Type B pancreatic cell (in vitro differentiated cells): ENCODE data around the gene CAMKMT. TPM values are rescaled to one million over a fixed set of nuclear protein-coding genes. Genes with fewer than 3 reads are reported as not detected.

Source experiments
- DNase-seq: peaks from one replicate; pipeline ENCODE4 v3.0.0; 2021; ENCODE audit warnings: mixed read lengths; ENCODE audit not compliant: unreplicated experiment; ENCODE audit errors: extremely low spot score
- H3K27ac Mint-ChIP-seq: 2 replicates; pipeline ENCODE4 v1.8.0; 2021; ENCODE audit warnings: mild to moderate bottlenecking, mixed read lengths
- H3K27me3 Mint-ChIP-seq: 2 replicates; pipeline ENCODE4 v1.8.0; 2021; ENCODE audit warnings: mixed read lengths
- H3K36me3 Mint-ChIP-seq: 2 replicates; pipeline ENCODE4 v1.8.0; 2021; ENCODE audit warnings: mixed read lengths
- H3K4me1 Mint-ChIP-seq: one replicate; pipeline ENCODE4 v1.8.0; 2021; ENCODE audit warnings: mixed read lengths; ENCODE audit not compliant: unreplicated experiment
- H3K4me3 Mint-ChIP-seq: 2 replicates; pipeline ENCODE4 v1.8.0; 2021; ENCODE audit warnings: mild to moderate bottlenecking, mixed read lengths
- H3K9me3 Mint-ChIP-seq: 2 replicates; pipeline ENCODE4 v1.8.0; 2021; ENCODE audit warnings: mixed read lengths
- CTCF ChIP-seq: fragments of 200-600 bp; sonication (generic); conservative IDR thresholded peaks from 2 replicates; pipeline ENCODE4 v1.5.0; 2021; ENCODE audit warnings: antibody characterized with exemption, mild to moderate bottlenecking
- total RNA-seq: library from RNA; stranded (reverse); gene quantifications from 2 replicates; pipeline ENCODE4 v1.2.1, GENCODE V29; 2021; ENCODE audit warnings: low replicate concordance

The CAMKMT gene
- total RNA-seq, 1 donor from 2014 or later: 7.7 TPM

GRCh38 chr2:44759823-44760222 lies 398.1 kb downstream of the CAMKMT start:
- H3K4me1 Mint-ChIP-seq: no peaks in the 10 kb centered on the region
- TF ChIP-seq CTCF: no peak
- H3K27ac Mint-ChIP-seq: no peak overlapping the region
- no peaks in the 10 kb centered on the region for H3K36me3 Mint-ChIP-seq
- DNase-seq: no peak
- no peak overlapping the region for H3K4me3 Mint-ChIP-seq
- peaks cover 41% of the 10 kb centered on the region for H3K27me3 Mint-ChIP-seq
- no peaks in the 10 kb centered on the region for H3K9me3 Mint-ChIP-seq

- Mint-ChIP-seq H3K36me3 (no peaks in the 10 kb centered on the region), H3K27me3 (peaks cover 72% of the 10 kb centered on the region)
- TF ChIP-seq CTCF: no peak
Measured at GRCh38 chr2:44763275-44763782, 401.6 kb downstream of the CAMKMT start.

GRCh38 chr2:44766220-44766619 lies 404.5 kb downstream of the CAMKMT start:
- Mint-ChIP-seq H3K4me3 (no peak overlapping the region), H3K9me3 (no peaks in the 10 kb centered on the region), H3K27ac (no peak overlapping the region), H3K36me3 (no peaks in the 10 kb centered on the region), H3K4me1 (peaks cover 15% of the 10 kb centered on the region), H3K27me3 (peaks cover 87% of the 10 kb centered on the region)
- TF ChIP-seq CTCF: no peak
- DNase-seq: no peak

More at GRCh38 chr2:44763275-44763782, 401.6 kb downstream of the CAMKMT start:
- DNase-seq: no peak
- Mint-ChIP-seq H3K4me3 (no peak overlapping the region), H3K27ac (no peak overlapping the region), H3K4me1 (no peaks in the 10 kb centered on the region), H3K9me3 (no peaks in the 10 kb centered on the region)

- no peak for TF ChIP-seq CTCF
- Mint-ChIP-seq H3K36me3 (no peaks in the 10 kb centered on the region), H3K4me3 (no peak overlapping the region), H3K27ac (no peak overlapping the region), H3K4me1 (peaks cover 15% of the 10 kb centered on the region), H3K27me3 (peaks cover 87% of the 10 kb centered on the region), H3K9me3 (no peaks in the 10 kb centered on the region)
- no peak for DNase-seq
Measured at GRCh38 chr2:44766777-44767176, 405.0 kb downstream of the CAMKMT start.

- Mint-ChIP-seq H3K4me3 (no peak overlapping the region), H3K4me1 (peaks cover 21% of the 10 kb centered on the region), H3K36me3 (no peaks in the 10 kb centered on the region), H3K9me3 (no peaks in the 10 kb centered on the region), H3K27ac (no peak overlapping the region), H3K27me3 (peaks cover 90% of the 10 kb centered on the region)
- DNase-seq: no peak
- TF ChIP-seq CTCF: no peak
Measured at GRCh38 chr2:44767691-44768090, 405.9 kb downstream of the CAMKMT start.
